Measurements from ENCODE around the gene LINGO4. TPM values are rescaled to one million over a fixed set of nuclear protein-coding genes. Genes with fewer than 3 reads are reported as not detected.
A peak's percentile ranks its signal among the peaks of the same experiment; 100 is the strongest.

LINGO4 gene
- total RNA-seq, 3 donors from 2014 or later = 0.23 to 0.54 (median 0.24) TPM

- TF ChIP-seq, protein P1, sequence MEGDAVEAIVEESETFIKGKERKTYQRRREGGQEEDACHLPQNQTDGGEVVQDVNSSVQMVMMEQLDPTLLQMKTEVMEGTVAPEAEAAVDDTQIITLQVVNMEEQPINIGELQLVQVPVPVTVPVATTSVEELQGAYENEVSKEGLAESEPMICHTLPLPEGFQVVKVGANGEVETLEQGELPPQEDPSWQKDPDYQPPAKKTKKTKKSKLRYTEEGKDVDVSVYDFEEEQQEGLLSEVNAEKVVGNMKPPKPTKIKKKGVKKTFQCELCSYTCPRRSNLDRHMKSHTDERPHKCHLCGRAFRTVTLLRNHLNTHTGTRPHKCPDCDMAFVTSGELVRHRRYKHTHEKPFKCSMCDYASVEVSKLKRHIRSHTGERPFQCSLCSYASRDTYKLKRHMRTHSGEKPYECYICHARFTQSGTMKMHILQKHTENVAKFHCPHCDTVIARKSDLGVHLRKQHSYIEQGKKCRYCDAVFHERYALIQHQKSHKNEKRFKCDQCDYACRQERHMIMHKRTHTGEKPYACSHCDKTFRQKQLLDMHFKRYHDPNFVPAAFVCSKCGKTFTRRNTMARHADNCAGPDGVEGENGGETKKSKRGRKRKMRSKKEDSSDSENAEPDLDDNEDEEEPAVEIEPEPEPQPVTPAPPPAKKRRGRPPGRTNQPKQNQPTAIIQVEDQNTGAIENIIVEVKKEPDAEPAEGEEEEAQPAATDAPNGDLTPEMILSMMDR (IDR thresholded peaks at IDR 0.05) = no peak
- DNase-seq = peak in 1 of 3 donors; percentile 56
- ATAC-seq = no peak
These were observed 33.2 kb upstream of the LINGO4 start for GRCh38 chr1:151838222-151839081.

DNA sequence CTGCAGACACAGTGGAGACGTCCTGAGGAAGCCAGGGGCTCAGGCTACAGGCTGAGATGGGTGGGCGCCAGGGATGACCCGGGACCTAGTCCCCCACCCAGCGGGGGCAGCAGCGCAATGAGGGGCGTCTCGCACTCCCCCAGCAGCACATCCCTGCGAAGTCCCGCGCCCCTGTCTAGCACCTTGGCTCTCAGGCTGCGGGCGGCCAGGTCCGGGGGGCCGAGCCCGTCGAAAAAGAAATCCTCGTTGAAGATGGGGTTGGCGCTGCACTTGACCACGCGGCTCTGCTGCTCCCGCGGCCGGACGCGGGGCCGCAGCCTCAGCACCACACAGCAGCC is 32.6 kb upstream of the LINGO4 start:
- H3K4me1 ChIP-seq (ENCODE audit: low read depth) = peaks cover 11% of the 10 kb centered on the region
- intact Hi-C loops (cut with DNase I, micrococcal nuclease) = no loop called here
- ATAC-seq = no peak
- TF ChIP-seq, protein P1 (IDR thresholded peaks at IDR 0.05) = no peak
- DNase-seq = peak in 1 of 3 donors; percentile 58
- H3K4me3 ChIP-seq = no peak overlapping the region
- no peaks in the 10 kb centered on the region for H3K9me3 ChIP-seq
- no peaks in the 10 kb centered on the region for H3K36me3 ChIP-seq (ENCODE audit: low read depth)

More at GRCh38 chr1:151838222-151839081, 33.2 kb upstream of the LINGO4 start:
- Histone ChIP-seq H3K4me3 (no peak overlapping the region), H3K36me3 (ENCODE audit: low read depth) (no peaks in the 10 kb centered on the region), H3K4me1 (ENCODE audit: low read depth) (peaks cover 5% of the 10 kb centered on the region), H3K9me3 (no peaks in the 10 kb centered on the region)
- intact Hi-C loops (cut with DNase I, micrococcal nuclease) = no loop called here

- H3K4me3 ChIP-seq = no peak overlapping the region
- peaks cover 17% of the 10 kb centered on the region for H3K4me1 ChIP-seq (ENCODE audit: low read depth)
- no peaks in the 10 kb centered on the region for H3K36me3 ChIP-seq (ENCODE audit: low read depth)
- DNase-seq = no peak
- ATAC-seq = peak; percentile 22
- TF ChIP-seq, protein P1 (IDR thresholded peaks at IDR 0.05) = no peak
- intact Hi-C loops (cut with DNase I, micrococcal nuclease) = no loop called here
- H3K9me3 ChIP-seq = no peaks in the 10 kb centered on the region
These were observed 32.0 kb upstream of the LINGO4 start for GRCh38 chr1:151837197-151837596.

DNA sequence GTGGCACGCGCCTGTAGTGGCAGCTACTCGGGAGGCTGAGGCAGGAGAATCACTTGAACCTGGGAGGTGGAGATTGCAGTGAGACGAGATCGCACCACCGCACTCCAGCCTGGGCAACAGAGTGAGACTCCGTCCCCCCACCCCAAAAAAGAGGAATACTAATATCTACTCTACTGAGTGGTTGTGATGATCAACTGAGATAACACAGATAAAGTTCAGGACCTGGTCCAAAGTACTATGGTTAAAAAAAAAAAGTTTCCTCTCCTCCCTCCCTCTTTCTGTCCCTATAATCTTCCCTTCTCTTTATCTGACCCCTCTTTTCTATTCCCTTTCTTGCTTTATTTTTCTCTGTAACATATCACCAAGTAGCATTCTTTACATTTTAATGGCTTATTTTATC is 30.4 kb upstream of the LINGO4 start:
- no peaks in the 10 kb centered on the region for H3K36me3 ChIP-seq (ENCODE audit: low read depth)
- H3K9me3 ChIP-seq = no peaks in the 10 kb centered on the region
- intact Hi-C loops (cut with DNase I, micrococcal nuclease) = no loop called here
- DNase-seq = no peak
- peaks cover 20% of the 10 kb centered on the region for H3K4me1 ChIP-seq (ENCODE audit: low read depth)
- no peak for ATAC-seq
- no peak overlapping the region for H3K4me3 ChIP-seq
- TF ChIP-seq, protein P1 (IDR thresholded peaks at IDR 0.05) = no peak

- DNase-seq (no peak), ATAC-seq (no peak)
- H3K4me1 ChIP-seq (ENCODE audit: low read depth) = peaks cover 20% of the 10 kb centered on the region
- no peaks in the 10 kb centered on the region for H3K36me3 ChIP-seq (ENCODE audit: low read depth)
- no peaks in the 10 kb centered on the region for H3K9me3 ChIP-seq
- TF ChIP-seq, protein P1 (IDR thresholded peaks at IDR 0.05) = no peak
- intact Hi-C loops (cut with DNase I, micrococcal nuclease) = no loop called here
- H3K4me3 ChIP-seq = no peak overlapping the region
These were observed 29.0 kb upstream of the LINGO4 start for GRCh38 chr1:151834239-151834638.
